Mesenteric fat pad (tissue), 1 donor: ENCODE data around the gene TBC1D2B. TPM values are rescaled to one million over a fixed set of nuclear protein-coding genes. Genes with fewer than 3 reads are reported as not detected.

Experiments
- DNase-seq: peaks from one replicate; pipeline ENCODE4 v3.0.0-alpha.2; 2020; ENCODE audit warnings: low spot score
- long read RNA-seq: library from polyadenylated mRNA; unstranded; transcript quantifications from one replicate; pipeline ENCODE4 v2.0.0, GENCODE V29; 2020
- total RNA-seq: library from RNA; stranded (reverse); fragmentation: NEBNext Ultra II Directional; extraction: Animal tissue kit (Norgen Biotek cat#: 25700); gene quantifications from one replicate; pipeline ENCODE4 v1.2.1, GENCODE V29; 2021
- donor health status: DM: yes; HTN: yes; CAD: no.

TBC1D2B gene
- 82.0 TPM for total RNA-seq
- long read RNA-seq, full-length matches to known transcripts: 44 of 71 reads
- long read RNA-seq, partial matches to known transcripts: 15 of 71 reads
- long read RNA-seq, other reads (novel, unspliced or antisense): 12 of 71 reads

GRCh38 chr15:78077053-78077870, at the start of gene TBC1D2B:
Gene TBC1D2B, minus strand, starts transcription at chr15:78077711. Its CDS starts 59 bp downstream, at chr15:78077652.
- peak; percentile 91 for DNase-seq

DNA sequence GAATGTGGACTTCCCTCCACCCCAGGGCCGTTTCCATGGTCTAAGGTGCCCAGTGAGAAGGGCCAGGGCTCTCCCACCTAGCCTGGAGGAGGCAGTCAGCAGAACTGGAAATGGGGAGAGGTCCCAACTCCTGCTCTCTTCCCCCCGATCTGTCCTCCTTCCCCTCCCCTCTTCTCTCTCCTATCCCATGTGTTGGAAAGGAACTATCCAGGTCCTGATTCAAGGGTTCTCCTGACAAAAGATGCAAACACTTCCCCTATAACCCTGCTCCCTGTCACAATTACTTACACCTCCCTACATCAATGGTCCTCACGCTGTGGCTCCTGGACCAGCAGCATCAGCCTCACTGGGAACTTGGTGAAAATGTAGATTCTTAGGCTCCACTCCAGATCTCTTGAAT, 47.8 kb upstream of the TBC1D2B start:
- no peak for DNase-seq

GRCh38 chr15:78120523-78120922, 43.0 kb upstream of the TBC1D2B start:
- DNase-seq: no peak

DNA sequence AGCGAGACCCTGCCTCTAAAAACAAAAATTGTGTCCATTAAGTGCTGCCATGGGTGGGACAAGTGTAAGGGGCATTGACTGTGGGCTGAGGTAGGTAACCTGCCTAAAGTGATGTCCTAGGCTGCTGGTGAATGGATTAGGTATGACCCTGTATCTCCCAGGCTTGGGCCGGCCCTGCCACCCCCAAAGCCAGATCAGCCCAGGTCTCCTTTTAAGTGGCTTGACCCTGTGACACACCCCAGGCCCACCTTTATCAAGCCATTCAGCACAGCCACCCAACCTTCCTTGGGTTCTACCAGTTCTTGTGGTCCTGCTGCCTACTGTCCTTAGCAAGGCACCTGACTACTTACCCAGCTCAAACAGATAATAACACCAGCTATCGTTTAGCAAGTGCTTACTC, 35.0 kb upstream of the TBC1D2B start:
- DNase-seq: no peak

- DNase-seq: no peak
Measured at GRCh38 chr15:78111788-78112187, 34.3 kb upstream of the TBC1D2B start.

DNA sequence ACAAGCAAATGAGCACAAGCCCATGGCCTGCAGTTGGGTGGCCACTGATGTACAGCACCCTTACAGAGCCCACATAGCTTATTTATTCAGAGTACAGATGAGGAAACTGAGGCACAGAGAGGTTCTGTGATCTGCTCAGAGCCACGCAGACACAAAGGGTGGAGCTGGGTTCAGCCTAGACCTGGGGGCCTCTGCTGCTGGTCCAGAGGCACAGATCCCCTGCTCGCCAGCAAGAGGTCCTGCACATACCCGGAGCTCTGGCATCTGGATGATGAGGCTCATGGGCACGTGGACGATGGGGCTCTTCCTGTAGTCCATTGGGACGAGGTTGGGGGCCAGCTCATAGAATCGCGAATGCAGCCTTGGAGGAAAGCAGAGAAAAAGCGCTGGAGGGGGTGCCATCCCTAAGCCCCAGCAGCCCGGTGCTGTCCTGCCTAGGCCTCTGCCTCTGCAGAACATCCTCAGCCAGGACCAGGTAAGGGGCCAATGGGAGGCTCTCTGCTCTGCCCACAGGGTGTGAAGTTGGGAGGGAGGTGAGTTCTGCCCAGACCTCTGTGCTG, 33.5 kb upstream of the TBC1D2B start:
- DNase-seq: no peak

GRCh38 chr15:78110096-78110495, 32.6 kb upstream of the TBC1D2B start:
- no peak for DNase-seq

DNA sequence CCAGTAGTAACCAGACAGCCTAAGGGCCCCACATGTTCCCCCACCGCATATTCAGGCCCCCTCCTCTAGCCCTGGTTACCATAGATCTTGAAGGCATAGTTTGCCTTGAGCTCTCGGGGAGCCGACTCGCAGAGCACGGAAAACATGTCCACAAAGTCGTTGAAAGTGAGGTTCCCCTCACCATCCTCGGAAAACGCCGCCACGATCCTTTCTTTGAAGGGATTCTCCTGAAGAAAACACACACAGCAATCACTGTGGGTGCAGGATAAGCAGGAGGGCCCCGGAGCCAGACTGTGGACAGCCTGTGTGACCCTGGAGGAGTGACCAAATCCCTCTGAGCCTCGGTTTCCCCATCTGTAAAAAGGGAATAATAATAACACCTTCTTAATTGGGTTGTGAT, 31.6 kb upstream of the TBC1D2B start:
- no peak for DNase-seq

- DNase-seq: peak; percentile 94
Measured at GRCh38 chr15:78108300-78109084, 31.0 kb upstream of the TBC1D2B start.

- no peak for DNase-seq
Measured at GRCh38 chr15:78107471-78107870, 30.0 kb upstream of the TBC1D2B start.

- DNase-seq: no peak
Measured at GRCh38 chr15:78105476-78106241, 28.1 kb upstream of the TBC1D2B start.

DNA sequence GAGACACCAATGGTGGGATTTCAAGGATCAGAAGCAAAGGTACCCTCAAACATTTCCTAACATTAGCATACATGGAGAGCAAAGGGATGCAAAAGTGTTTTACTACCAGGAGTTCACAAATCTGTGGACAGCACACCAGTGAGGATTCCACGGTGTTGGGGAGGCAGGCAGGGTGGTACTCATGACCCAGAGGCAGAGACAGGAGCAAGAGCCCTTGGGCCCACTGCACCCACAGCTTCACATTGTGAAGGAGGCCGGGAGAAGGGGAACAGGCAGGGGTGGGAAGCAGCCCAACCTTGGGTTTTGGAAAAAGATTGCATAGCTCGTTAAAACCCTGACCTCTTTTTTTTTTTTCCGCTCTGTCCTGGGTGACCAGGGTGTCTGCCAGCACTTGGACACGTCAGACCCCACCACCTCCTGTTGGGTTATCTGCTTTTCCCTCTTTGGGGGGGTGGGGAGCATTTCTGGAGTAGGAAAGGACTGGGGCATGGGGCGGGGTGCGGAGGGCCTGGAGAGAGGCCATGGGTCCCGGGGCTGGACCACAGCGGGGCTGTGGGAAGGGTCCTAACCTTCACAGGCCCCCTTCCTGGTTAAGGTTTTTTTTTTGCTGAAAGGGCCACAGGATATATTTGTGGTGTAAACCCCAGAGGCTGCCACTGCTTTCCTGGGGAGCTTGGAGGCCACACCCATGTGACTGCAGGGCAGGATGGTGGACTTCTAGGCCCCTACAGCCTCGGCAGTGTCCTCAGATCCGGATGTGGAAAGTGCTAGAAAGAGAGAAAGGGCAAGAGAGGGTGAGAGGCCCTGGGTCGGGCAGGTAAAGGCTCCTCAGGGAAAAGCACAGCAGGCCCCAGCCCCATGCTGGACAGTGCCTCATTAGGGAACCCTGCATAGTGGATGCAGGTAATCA, 27.3 kb upstream of the TBC1D2B start:
- no peak for DNase-seq

- DNase-seq: no peak
Measured at GRCh38 chr15:78104119-78104479, 26.6 kb upstream of the TBC1D2B start.

DNA sequence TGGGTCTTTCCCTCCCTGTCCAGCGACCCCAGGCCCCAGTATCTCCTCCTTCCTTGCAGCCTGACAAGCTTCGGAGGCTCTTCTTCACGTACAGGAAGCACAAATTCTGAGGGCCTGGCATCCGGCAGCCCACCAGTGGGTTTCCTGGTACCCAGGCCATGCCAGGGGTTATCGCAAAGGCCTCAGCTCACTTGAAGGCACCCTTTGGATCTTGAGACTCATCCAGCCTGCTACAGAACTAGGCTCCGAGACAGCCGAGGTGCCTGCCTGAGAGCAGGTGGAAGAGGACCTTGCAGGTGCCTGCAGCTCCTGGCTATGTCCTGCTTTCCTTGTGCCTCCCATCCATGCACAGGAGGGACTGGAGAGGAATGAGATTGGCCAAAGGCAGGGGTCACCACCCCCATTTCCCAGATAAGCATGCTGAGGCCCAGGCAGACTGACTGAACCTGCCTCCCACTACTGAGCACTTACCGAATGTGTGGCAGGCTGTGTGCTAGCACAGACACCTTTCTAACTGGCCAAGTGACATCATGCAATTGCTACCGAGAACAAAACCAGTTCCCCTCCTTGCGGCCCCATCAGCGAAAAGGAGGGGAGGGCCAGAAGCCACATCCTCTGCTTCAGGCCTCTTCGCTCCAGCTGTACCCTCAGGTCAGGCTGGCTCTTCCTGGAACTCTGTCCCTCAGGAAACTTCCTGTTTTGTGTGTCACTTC, 26.1 kb upstream of the TBC1D2B start:
- no peak for DNase-seq

- DNase-seq: no peak
Measured at GRCh38 chr15:78102741-78103140, 25.2 kb upstream of the TBC1D2B start.

DNA sequence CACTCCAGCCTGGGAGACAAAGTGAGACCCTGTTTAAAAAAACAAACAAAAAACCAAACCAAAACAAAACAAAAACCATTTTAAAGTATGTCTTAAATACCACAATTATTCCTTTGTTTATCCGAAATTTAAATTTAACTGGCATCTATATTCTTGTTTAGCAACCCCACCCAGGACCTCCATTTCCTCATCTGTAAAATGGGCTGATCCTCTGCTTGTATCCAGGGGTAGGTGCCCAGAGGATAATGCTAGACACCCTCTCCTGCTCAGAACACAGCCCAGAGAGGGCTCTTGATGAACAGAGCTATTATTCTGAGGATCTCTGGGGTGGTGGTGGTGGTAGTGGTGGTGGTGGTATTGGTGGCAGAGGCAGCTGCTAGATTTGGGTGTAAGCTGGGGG, 24.7 kb upstream of the TBC1D2B start:
- no peak for DNase-seq

DNA sequence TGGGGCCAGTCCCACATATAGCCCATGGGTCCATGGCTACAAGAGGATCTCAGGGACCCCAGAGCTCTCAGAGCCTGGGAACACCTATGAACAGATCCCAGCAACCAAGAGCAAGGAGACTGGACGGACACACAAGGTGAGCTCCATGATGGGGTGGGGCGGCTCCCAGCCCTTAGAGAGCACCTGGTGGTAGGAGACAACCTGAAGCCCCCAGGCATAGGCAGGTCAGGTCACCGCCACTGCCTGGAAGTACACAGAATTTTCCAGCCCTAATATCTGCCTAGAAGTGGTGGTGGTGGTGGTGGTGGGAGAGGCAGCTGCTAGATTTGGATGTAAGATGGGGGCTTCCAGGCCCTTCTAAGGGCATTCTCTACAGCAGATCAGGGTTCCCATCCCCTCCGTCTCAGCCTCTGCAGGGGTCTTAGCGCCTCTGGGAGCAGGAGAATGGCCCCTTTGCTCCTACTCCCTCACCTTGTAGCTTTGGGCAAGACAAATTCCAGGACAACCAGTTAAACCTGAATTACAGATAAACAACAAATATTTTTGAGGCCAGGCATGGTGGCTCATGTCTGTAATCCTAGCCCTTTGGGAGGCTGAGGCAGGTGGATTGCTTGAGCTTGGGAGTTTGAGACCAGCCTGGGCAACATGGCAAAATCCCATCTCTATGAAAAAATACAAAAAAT, 24.1 kb upstream of the TBC1D2B start:
- no peak for DNase-seq

DNA sequence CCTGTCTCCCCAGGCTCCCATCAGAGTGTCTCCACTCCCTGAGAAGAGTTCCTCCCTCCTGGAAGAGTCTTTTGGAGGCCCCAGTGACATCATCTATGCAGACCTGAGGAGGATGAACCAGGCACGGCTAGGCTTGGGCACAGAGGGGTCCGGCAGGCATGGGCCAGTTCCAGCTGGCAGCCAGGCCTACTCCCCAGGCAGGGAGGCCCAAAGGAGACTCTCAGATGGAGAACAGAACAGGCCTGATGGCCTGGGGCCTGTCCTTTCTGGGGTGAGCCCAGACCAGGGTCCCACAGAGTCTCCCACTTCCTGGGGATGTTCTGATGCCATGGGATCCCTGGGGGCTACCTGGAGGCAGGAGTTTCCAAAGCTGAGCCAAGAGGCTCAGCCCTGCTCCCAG, 23.4 kb upstream of the TBC1D2B start:
- DNase-seq: no peak
